ENCODE measurements around the gene NDUFS7.

Gene NDUFS7

DNA sequence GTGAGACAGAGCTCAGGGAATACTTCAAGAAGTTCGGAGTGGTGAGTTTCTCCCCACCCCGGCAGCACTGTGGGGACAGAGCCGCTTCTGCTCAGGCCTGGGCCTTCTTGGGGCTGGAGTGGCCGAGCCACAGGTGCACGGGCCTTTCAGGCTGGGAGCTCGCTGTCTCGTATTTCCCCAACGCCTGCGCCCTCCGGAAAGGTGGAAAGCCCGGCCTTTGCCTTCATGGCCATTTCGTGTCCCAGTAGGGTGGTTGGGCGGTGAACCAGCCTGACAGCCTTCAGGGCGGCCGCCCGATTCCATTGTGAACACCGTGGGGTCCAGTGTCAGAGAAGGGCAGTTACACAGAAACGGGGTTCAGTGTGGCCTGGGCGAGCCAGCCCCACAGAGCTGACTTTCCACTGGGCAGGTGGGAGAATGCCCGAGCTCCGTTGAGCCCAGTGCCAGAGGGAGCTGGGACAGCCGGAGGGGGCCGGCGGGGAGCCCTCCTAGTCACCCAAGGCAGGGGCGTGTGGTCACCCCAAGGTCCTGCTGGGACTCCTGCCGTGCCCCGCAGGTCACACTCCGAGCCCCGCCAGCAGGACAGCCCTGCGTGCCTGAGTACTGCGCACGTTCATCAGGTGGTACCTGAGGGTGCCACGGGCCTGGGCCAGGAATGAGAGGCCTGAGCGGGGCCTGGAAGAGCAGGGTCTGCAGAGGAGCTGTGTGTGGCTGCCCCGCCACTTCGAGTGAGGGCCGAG is 37.7 kb downstream of the NDUFS7 start:
- H3K27ac ChIP-seq (ENCODE audit: low read depth, low read length), result no peak overlapping the region

GRCh38 chr19:1421958-1422305 is 38.2 kb downstream of the NDUFS7 start:
- Histone ChIP-seq H3K36me3 (ENCODE audit: insufficient read depth, low read length) (peaks cover 3% of the 10 kb centered on the region; the same call in 1 of the 2 replicates), H2AFZ (ENCODE audit: low read length, unreplicated experiment) (no peak overlapping the region), H3K4me3 (ENCODE audit: low read depth, low read length) (no peak overlapping the region), H3K27me3 (ENCODE audit: insufficient read depth, low read length) (no peaks in the 10 kb centered on the region), H3K4me1 (ENCODE audit: control insufficient read depth, insufficient read depth, low read length, unreplicated experiment) (peaks cover under 1% of the 10 kb centered on the region), H3K27ac (ENCODE audit: low read depth, low read length) (no peak overlapping the region), H3K79me2 (ENCODE audit: control insufficient read depth, insufficient read depth, low read length, unreplicated experiment) (peaks cover 46% of the 10 kb centered on the region)

More for the DNA sequence above, 37.7 kb downstream of the NDUFS7 start:
- H3K4me3 ChIP-seq (ENCODE audit: low read depth, low read length), result no peak overlapping the region
- H3K36me3 ChIP-seq (ENCODE audit: insufficient read depth, low read length), result peaks cover 3% of the 10 kb centered on the region; the same call in 1 of the 2 replicates
- no peaks in the 10 kb centered on the region for H3K27me3 ChIP-seq (ENCODE audit: insufficient read depth, low read length)
- H2AFZ ChIP-seq (ENCODE audit: low read length, unreplicated experiment), result no peak overlapping the region
- H3K79me2 ChIP-seq (ENCODE audit: control insufficient read depth, insufficient read depth, low read length, unreplicated experiment), result peaks cover 51% of the 10 kb centered on the region
- H3K4me1 ChIP-seq (ENCODE audit: control insufficient read depth, insufficient read depth, low read length, unreplicated experiment), result peaks cover 6% of the 10 kb centered on the region

- peaks cover 3% of the 10 kb centered on the region; the same call in 1 of the 2 replicates for H3K36me3 ChIP-seq (ENCODE audit: insufficient read depth, low read length)
These were observed 38.7 kb downstream of the NDUFS7 start for GRCh38 chr19:1422360-1422759.

GRCh38 chr19:1422943-1423342 is 39.2 kb downstream of the NDUFS7 start:
- Histone ChIP-seq H3K4me1 (ENCODE audit: control insufficient read depth, insufficient read depth, low read length, unreplicated experiment) (no peaks in the 10 kb centered on the region), H3K79me2 (ENCODE audit: control insufficient read depth, insufficient read depth, low read length, unreplicated experiment) (peaks cover 36% of the 10 kb centered on the region), H3K27me3 (ENCODE audit: insufficient read depth, low read length) (no peaks in the 10 kb centered on the region), H3K27ac (ENCODE audit: low read depth, low read length) (no peak overlapping the region), H3K4me3 (ENCODE audit: low read depth, low read length) (no peak overlapping the region), H3K36me3 (ENCODE audit: insufficient read depth, low read length) (peaks cover 3% of the 10 kb centered on the region; the same call in 1 of the 2 replicates), H2AFZ (ENCODE audit: low read length, unreplicated experiment) (no peak overlapping the region)

More at GRCh38 chr19:1422360-1422759, 38.7 kb downstream of the NDUFS7 start:
- Histone ChIP-seq H3K27ac (ENCODE audit: low read depth, low read length) (no peak overlapping the region), H3K79me2 (ENCODE audit: control insufficient read depth, insufficient read depth, low read length, unreplicated experiment) (peaks cover 42% of the 10 kb centered on the region), H3K4me3 (ENCODE audit: low read depth, low read length) (no peak overlapping the region), H3K4me1 (ENCODE audit: control insufficient read depth, insufficient read depth, low read length, unreplicated experiment) (no peaks in the 10 kb centered on the region), H3K27me3 (ENCODE audit: insufficient read depth, low read length) (no peaks in the 10 kb centered on the region), H2AFZ (ENCODE audit: low read length, unreplicated experiment) (no peak overlapping the region)

GRCh38 chr19:1423436-1424191 is 39.9 kb downstream of the NDUFS7 start:
- H2AFZ ChIP-seq (ENCODE audit: low read length, unreplicated experiment), result no peak overlapping the region
- H3K4me3 ChIP-seq (ENCODE audit: low read depth, low read length), result no peak overlapping the region
- no peaks in the 10 kb centered on the region for H3K4me1 ChIP-seq (ENCODE audit: control insufficient read depth, insufficient read depth, low read length, unreplicated experiment)
- H3K36me3 ChIP-seq (ENCODE audit: insufficient read depth, low read length), result peaks cover 3% of the 10 kb centered on the region; the same call in 1 of the 2 replicates
- H3K79me2 ChIP-seq (ENCODE audit: control insufficient read depth, insufficient read depth, low read length, unreplicated experiment), result peaks cover 29% of the 10 kb centered on the region
- no peak overlapping the region for H3K27ac ChIP-seq (ENCODE audit: low read depth, low read length)
- H3K27me3 ChIP-seq (ENCODE audit: insufficient read depth, low read length), result no peaks in the 10 kb centered on the region

DNA sequence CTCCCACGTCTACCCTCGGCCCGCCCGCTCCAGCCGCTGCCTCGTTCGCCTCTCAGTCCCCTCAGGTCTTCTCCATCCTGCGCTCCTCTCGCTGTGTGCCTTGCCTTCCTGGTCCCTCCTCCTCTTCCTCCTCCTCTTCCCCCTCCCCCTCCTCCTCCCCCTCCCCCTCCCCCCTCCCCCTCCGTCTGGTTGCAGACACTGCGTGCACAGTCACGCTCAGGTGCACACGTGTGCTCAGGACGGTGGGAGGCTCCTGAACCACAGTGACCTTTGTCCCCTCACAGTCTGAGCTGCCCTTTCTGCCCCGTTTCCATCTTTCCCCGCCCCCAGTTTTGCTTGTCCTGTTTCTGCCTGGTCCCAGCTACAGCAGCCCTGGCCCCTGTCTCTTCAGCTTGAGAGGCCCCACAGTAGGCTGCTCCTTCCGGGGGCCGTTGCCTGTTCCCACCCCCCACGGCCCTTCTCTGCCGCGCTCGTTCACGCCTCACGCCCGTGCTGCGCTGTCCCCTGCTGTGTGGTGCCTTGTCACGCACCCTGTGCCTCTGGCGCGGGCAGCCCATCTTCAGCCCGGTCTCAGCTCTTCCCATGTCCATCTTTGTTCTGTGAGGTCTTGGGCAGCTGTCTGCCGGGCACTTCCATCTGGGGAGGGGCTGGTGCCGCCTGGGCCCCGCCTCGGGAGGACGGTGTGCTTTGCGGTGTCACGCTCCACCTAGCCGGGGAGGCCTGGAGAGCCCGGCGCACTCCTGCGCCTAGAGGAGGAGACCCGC is 40.7 kb downstream of the NDUFS7 start:
- peaks cover 22% of the 10 kb centered on the region for H3K79me2 ChIP-seq (ENCODE audit: control insufficient read depth, insufficient read depth, low read length, unreplicated experiment)
- H3K27me3 ChIP-seq (ENCODE audit: insufficient read depth, low read length), result no peaks in the 10 kb centered on the region
- no peak overlapping the region for H3K4me3 ChIP-seq (ENCODE audit: low read depth, low read length)
- no peaks in the 10 kb centered on the region for H3K4me1 ChIP-seq (ENCODE audit: control insufficient read depth, insufficient read depth, low read length, unreplicated experiment)
- no peak overlapping the region for H2AFZ ChIP-seq (ENCODE audit: low read length, unreplicated experiment)
- no peak overlapping the region for H3K27ac ChIP-seq (ENCODE audit: low read depth, low read length)
- peaks cover 3% of the 10 kb centered on the region; the same call in 1 of the 2 replicates for H3K36me3 ChIP-seq (ENCODE audit: insufficient read depth, low read length)

DNA sequence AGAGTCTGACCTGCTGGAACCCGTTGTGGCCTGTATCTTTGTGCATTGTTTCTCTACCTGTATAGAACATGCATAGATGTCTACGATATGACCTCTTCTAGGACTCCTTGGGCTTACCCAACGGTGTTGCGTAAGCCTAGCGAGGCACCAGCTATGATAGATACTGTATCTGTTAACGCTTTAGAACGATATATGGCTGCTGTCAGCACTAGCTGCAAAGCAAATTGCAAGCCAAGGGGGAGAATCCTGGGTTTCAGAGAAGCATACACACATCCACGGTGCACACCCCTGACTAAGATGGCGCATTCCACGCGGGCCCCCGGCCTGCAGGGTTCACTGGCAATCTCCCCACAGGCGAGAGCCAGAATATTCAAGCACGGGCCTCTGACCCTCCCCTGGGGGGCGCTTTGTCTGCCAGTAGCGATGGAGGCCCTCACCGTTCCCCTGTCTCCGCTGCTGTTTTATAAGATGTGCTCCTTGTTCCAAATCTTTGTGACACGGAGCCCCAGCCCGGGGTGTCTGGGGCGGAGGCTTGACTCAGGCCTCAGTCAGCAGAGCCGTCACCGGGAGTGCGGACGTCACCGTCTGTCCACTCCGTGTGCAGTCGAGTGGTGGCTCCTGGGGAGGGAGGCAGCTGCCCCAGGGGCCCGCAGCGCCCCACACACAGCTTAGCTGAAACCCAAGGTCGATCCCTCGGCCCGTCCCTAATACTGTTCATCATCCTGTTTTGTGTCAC is 41.6 kb downstream of the NDUFS7 start:
- H3K4me1 ChIP-seq (ENCODE audit: control insufficient read depth, insufficient read depth, low read length, unreplicated experiment), result no peaks in the 10 kb centered on the region
- peaks cover 18% of the 10 kb centered on the region for H3K79me2 ChIP-seq (ENCODE audit: control insufficient read depth, insufficient read depth, low read length, unreplicated experiment)
- no peak overlapping the region for H3K4me3 ChIP-seq (ENCODE audit: low read depth, low read length)
- no peak overlapping the region for H3K27ac ChIP-seq (ENCODE audit: low read depth, low read length)
- no peaks in the 10 kb centered on the region for H3K27me3 ChIP-seq (ENCODE audit: insufficient read depth, low read length)
- H2AFZ ChIP-seq (ENCODE audit: low read length, unreplicated experiment), result no peak overlapping the region
- H3K36me3 ChIP-seq (ENCODE audit: insufficient read depth, low read length), result peaks cover 3% of the 10 kb centered on the region; the same call in 1 of the 2 replicates

- no peaks in the 10 kb centered on the region for H3K4me1 ChIP-seq (ENCODE audit: control insufficient read depth, insufficient read depth, low read length, unreplicated experiment)
- no peaks in the 10 kb centered on the region for H3K27me3 ChIP-seq (ENCODE audit: insufficient read depth, low read length)
- peaks cover 13% of the 10 kb centered on the region for H3K79me2 ChIP-seq (ENCODE audit: control insufficient read depth, insufficient read depth, low read length, unreplicated experiment)
- no peak overlapping the region for H3K4me3 ChIP-seq (ENCODE audit: low read depth, low read length)
- peaks cover 3% of the 10 kb centered on the region; the same call in 1 of the 2 replicates for H3K36me3 ChIP-seq (ENCODE audit: insufficient read depth, low read length)
- no peak overlapping the region for H3K27ac ChIP-seq (ENCODE audit: low read depth, low read length)
- H2AFZ ChIP-seq (ENCODE audit: low read length, unreplicated experiment), result no peak overlapping the region
These were observed 42.2 kb downstream of the NDUFS7 start for GRCh38 chr19:1425902-1426301.

DNA sequence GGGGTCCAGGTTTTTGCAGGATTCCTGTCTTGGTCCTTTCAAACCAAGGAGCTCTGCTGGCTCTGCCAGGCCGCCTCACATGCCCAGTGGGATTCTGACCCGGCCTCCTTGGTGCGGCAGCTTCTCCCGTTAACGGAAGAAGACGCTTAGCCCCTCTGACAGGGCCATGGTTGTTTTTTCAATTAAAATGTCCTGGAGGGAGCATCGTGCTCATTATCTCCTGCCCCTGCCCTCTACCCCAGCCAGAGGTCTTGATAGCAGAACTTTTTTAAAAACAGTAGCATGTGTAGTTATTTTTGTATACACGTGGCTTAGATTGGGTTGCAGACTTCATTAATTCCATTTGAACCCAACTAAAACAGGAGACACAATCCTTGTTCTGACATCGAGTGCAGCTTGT is 43.0 kb downstream of the NDUFS7 start:
- Histone ChIP-seq H2AFZ (ENCODE audit: low read length, unreplicated experiment) (no peak overlapping the region), H3K27me3 (ENCODE audit: insufficient read depth, low read length) (no peaks in the 10 kb centered on the region), H3K4me1 (ENCODE audit: control insufficient read depth, insufficient read depth, low read length, unreplicated experiment) (no peaks in the 10 kb centered on the region), H3K4me3 (ENCODE audit: low read depth, low read length) (no peak overlapping the region), H3K79me2 (ENCODE audit: control insufficient read depth, insufficient read depth, low read length, unreplicated experiment) (peaks cover 11% of the 10 kb centered on the region), H3K27ac (ENCODE audit: low read depth, low read length) (no peak overlapping the region), H3K36me3 (ENCODE audit: insufficient read depth, low read length) (peaks cover 3% of the 10 kb centered on the region; the same call in 1 of the 2 replicates)

Measured in ACC112 (cell line).